GM19468 (cell line): ENCODE measurements around the gene GPR107.

ENCODE experiments used
- ATAC-seq: cut with Tn5 transposase; IDR thresholded peaks from one replicate; pipeline ENCODE4 v1.9.1; 2021; ENCODE audit warnings: mild to moderate bottlenecking, moderate library complexity, moderate number of reproducible peaks; ENCODE audit not compliant: unreplicated experiment; ENCODE audit errors: extremely low read depth

GPR107 gene

DNA sequence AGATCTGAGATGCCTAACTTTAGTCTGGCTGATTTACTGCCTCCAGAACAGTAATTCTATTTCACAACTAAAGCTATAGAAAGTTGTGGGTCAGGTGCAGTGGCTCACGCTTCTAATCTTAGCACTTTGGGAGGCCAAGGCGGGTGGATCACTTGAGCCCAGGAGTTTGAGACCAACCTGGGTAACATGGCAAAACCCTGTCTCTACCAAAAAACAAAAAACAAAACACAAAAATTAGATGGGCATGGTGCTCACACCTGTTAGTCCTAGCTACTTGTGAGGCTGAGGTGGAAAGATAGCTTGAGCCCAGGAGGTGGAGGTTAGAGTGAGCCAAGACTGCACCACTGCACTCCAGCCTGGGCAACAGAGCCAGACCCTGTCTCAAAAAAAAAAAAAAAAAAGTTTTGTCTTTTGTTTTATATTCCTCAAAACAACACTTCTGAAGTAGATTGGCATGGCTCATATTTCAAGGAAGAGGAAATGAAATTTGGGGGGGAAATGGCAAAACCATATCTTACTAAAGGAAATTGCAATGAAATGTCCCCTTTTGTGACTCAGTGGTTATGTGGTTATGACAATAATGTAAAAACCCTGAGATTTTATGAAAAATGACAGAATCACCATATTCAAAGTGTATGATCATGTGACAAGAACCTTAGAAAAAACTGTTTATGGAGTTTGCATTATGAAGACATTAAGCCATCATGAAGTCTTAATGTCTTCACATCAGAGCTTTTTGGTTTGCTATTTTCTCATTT, 26.9 kb upstream of the GPR107 start:
- ATAC-seq, result no peak

GRCh38 chr9:130027533-130028365, 26.0 kb upstream of the GPR107 start:
- no peak for ATAC-seq

GRCh38 chr9:130028493-130029222, 25.0 kb upstream of the GPR107 start:
- ATAC-seq, result no peak

- no peak for ATAC-seq
Observed at GRCh38 chr9:130029223-130029973, 24.3 kb upstream of the GPR107 start.

- no peak for ATAC-seq
Observed at GRCh38 chr9:130030651-130031127, 23.0 kb upstream of the GPR107 start.

DNA sequence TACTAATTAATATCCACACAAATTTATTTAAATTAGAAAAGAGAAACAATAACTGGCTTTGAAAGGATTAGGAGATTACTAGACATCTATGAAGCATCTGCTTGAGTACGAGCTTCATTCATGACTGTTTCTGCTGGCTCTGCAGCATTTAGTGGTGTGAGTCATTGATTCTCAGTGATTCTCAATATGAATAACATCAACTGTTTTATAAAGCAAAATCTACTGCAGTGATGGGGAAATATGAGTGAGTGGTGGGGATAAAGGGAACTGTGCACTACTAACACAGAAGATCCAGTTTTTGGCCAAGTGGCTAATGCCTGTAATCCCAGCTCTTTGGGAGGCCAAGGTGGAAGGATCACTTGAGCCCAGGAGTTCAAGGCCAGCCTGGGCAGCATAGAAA, 19.1 kb upstream of the GPR107 start:
- no peak for ATAC-seq

- ATAC-seq, result no peak
Observed at GRCh38 chr9:130036099-130036498, 17.6 kb upstream of the GPR107 start.

DNA sequence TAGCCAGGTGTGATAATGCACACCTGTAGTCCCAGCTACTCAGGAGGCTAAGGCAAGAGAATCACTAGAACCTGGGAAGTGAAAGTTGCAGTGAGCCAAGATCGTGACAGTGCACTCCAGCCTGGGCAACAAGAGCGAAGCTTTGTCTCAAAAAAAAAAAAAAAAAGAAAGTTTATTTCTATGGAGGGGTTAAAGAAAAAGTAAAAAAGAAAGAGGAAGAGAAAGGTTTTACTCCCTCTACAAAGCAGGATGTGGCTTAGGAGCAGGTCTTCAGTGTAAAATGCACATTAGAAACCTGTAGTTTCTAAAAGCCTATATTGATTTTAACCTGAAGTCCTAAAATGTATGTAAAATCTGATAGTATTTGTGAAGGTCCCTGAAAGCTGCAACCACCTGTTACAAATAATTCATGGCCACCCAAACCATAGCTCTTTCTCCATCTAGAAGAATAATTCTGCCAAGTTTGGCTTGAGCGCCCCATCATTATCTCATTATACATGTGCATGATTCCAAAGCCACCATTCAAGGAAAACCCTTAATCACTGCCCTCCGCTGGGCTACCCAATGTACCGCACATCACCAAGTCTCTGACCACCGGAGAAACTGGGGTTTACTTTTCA, 14.1 kb upstream of the GPR107 start:
- no peak for ATAC-seq

DNA sequence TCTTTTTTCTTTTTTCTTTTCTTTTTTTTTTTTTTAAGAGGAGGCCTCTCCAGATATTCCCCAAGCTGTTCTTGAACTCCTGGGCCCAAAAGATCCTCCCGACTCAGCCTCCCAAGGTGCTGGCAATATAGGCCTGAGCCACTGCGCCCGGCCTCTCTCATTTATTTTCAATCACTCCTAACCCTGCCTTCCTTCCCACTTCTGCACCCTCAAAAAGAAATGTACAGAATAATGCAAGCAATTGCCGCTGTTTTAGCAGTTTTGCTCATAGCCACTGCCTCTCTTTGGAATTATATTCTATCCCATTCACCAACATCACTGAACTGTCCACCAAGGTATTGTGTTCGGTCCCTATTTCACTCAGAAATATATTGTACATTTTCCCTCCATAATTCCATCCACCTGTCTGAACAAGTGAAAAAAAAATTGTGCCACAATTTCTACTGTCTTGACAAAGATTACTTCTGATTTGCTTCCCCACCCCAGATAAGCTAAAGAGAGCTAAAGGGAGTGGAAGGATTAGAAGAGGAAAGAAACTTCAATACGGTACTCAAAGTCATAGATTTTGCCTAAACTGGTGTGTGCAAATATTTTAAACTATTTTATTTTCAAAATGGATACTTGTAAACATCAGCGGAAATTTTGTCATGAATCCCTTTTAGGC, 12.6 kb upstream of the GPR107 start:
- no peak for ATAC-seq

DNA sequence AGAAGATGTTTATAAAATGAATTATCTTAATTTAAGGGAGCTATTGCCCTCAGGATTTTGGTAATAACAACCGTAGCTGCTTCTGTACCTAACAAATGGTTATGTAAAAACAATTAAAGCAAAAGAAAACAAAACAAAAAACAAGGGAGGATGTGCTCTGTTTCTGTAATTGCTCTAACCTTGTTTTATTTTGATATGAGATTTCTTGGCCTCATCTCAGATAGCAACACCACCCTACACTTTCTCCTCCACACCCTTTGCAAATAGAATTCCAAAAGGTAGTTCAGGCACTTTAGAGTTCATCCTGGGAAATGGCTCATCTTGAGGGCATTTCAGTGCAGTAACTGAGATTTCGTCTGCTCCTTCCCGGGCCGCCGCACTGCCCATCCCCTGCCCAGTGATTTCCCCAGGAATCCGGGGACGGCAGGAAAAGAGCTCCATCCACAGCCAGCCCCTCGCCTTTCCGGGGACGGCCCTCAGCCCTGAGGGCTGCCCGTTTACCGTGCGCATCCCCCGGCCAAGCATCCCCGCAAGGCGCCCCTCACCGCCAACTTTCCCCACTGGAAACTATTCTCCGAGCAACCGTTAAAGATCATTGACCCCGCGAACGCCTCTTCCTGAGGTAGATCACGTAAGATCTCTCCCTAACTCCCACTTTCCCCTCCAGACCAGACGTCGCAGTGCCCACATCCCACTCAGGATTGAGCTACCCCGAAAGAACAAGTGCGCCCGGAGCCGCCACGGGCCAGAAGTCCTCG, 11.9 kb upstream of the GPR107 start:
- ATAC-seq, result no peak

GRCh38 chr9:130042406-130042884, 11.3 kb upstream of the GPR107 start:
- no peak for ATAC-seq

DNA sequence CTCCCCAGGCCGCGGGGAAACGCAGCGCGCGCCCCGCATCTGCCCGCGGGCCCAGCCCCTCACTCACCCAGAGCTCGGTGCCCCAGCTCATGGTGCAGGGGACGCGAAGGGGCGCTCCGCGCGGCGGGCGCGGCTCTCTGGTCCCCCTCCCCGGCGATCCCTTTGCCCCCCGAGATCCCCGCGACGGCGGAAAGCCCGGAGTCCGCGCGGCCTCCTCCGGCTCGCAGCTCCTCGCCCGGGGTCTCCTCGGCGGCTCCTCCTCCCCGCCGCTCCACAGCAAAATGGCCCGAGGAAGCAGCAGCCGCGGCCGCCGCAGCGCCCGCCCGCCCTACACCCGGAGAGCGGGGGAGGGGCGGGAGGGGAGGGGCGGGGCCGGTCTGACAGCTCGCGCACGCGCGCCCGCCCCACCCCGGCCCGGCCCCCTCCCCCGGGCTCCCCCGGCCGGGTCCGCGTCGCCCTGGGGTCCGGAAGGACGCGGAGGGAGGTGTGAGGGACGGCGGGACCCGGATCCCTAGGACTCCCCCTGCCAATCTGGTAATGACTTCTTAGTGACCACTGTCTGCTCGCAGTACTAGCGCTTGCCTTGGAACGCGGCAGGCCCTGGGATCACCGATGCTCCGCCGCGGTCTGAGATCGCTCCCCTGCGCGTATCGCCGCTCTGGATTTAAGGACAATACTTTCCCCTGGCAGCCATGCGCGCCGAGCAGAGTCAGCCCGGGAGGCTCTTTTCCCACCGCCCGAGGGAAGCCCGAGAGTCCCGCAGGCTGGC, 10.6 kb upstream of the GPR107 start, which contains the start of gene FNBP1:
FNBP1 (minus strand) TSS at position 305 of the 769 bp plus-strand sequence; CDS start at position 91, 214 bp downstream.
- ATAC-seq, result no peak

- no peak for ATAC-seq
Observed at GRCh38 chr9:130043654-130044623, 9.8 kb upstream of the GPR107 start.

DNA sequence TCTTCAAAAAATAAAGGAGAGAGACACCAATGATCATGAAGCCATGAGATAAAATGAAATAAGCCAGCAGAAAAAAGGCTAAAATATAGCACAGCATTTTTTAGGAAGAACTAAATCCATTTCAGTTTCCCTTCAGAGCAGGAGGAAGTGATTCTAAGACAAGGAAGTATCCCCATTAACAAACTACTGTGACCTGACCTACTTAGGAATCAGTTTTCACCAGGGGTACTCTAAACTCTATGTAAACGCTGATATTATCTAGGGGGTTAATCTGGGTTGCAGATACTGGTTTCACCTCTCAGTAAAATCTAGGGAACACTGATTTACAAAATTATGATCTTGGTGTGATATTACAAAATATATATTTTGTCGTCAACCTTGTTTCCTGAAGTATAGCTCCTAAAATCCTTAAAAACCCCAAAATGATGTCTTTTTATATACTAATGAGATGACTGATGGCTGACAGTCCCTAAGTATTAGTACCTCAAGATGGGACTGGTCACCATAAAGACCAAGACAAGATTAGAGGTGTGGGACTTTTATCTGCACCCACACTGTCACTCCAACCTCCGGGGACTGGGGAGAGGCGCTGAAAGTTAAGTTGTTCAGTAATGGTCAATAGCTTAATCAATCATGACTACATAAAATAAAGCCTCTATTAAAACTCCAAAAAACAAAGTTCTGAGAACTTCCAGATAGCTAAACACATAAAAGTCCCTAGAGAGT, 7.8 kb upstream of the GPR107 start:
- no peak for ATAC-seq

DNA sequence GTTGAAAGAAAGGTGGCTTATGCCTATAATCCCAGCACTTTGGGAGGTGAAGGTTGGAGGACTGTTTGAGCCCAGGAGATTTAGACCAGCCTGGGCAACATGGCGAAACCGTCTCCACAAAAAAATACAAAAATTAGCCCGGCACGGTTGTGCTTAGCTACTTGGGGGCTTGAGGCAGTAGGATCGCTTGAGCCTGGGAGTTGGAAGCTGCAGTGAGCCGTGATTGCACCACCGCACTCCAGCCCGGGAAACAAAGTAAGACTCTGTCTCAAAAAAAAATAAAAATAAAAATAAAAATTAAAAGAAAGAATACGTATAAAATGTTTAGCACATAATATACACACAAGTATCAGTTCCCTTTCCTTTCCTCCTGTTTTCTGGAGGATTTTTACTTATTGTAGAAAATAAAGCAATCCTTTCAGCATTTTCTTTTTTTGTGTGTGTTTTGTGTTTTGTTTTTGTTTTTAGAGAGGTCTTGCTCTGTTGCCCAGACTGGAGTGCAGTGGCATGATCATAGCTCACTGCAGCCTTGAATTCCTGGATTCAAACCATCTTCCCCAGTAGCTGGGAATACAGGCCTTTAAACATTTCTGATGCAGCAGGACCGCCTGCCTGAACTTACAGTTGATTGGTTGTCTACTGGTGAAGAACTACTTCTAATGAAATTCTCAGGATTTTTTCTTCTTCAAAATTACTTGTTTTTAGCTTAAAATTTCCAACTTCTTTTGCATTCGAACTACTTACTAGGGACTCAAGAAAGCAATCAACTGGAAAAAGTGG, 4.1 kb upstream of the GPR107 start:
- no peak for ATAC-seq
